Activated gamma-delta T cell (primary cell): ENCODE results near the gene SLC7A7.
A peak's percentile ranks its signal among the peaks of the same experiment; 100 is the strongest.
"Not testable (repeated sequence)": the region's sequence is repeated elsewhere in the genome, so short reads cannot be mapped to it uniquely, and the experiment has no call there.

Source experiments
- DNase-seq: peaks from one replicate; lab custom pipeline; 2025; lab: John Stamatoyannopoulos, UW

SLC7A7 gene

DNA sequence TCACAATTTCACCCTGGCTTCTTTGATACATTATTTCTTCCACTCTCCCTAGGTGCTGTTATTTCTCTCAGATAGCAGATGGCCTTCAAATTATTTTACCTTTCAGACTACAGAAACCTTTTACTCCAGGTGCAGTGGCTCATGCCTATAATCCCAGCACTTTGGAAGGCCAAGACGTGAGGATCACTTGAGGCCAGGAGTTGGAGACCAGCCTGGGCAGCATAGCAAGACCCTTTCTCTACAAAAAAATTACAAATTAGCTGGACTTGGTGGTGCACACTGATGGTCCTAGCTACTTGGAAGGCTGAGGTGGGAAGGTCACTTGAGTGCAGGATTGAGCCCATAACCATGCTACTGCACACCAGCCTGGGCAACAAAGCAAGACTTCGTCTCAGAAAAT is 23.1 kb downstream of the SLC7A7 start:
- no peak for DNase-seq

DNA sequence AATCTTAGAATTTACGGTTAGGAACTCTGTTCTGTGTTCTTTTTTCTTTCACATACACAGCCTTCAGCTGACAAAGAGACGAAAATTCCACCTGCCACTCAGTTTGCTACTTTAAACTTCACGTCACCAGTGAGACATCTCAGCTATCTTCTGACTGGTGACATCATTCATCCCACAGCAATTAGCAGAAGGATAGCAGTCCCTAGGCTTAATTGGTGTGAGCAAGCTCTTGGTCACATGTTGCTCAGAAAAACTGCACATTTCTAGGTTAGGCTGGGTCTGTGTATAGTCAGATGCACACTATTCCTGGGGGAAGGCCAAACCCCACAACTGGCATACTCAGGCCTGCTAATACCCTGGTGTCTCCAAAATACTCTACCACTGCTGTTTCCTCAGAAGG is 23.9 kb downstream of the SLC7A7 start:
- DNase-seq, result no peak

DNA sequence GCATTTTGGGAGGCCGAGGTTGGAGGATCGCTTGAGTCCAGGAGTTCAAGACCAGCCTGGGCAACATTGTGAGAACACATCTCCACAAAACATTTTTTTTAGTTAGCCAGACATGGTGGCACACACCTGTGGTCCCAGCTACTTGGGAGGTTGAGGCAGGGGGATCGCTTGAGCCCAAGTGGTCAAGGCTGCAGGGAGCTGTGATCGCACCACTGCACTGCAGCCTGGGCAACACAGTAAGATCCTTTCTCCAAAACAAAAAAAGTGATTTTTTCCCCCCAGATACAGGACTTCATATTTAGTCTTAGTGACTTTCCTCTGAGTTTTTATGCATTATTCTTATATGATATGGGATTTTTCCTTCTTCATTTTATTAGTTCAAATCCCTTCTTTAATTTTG is 28.6 kb downstream of the SLC7A7 start:
- no peak for DNase-seq

DNA sequence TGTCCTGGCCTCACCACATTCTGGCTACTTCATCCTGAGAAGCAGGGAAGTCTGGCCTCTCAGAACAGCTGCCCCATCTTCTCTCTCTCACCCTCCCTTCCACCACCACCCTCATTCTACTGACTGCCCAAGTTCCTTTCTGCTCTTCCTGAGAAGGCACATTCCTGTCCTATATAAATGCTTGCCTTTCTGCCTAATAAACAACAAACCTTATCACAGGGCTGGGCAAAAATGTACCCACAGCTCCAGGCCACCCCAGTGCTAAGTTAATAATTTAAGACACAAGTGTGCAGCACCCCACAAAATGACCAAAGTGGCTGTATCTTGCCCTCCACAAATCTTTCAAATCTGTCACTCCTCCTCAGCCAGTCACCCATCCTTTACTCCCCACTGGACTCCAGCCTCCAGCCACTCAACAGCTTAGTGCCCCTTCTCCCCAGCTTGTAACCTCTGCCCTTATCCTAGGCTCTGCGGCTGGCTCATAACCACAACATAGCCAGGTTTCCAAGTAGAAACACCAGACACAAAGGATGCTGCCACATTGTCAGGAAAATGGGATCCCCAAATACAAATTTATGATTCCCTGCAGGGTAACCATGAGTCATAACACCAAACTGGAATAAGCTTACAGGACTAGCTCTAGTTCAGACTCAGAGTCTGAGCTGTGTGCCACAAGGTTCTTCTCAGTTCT is 33.8 kb downstream of the SLC7A7 start:
- no peak for DNase-seq

DNA sequence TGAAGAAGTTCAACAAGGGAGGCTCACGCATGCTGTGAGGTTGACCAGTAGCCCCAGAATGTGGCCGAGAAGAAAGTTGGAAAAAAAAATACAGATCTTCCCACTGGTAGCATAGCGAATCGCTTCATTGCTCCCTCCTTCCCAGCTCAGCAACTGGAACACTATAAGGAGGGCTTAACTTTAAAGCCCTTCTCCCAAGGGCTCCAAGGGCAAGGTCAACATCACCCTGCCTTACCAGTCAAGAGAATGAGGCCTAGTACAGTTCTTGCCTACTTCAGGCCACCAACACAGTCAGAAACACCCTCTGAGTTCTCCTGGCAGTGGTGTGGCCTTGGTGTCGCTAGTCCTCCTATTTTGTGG is 34.3 kb downstream of the SLC7A7 start:
- no peak for DNase-seq

DNA sequence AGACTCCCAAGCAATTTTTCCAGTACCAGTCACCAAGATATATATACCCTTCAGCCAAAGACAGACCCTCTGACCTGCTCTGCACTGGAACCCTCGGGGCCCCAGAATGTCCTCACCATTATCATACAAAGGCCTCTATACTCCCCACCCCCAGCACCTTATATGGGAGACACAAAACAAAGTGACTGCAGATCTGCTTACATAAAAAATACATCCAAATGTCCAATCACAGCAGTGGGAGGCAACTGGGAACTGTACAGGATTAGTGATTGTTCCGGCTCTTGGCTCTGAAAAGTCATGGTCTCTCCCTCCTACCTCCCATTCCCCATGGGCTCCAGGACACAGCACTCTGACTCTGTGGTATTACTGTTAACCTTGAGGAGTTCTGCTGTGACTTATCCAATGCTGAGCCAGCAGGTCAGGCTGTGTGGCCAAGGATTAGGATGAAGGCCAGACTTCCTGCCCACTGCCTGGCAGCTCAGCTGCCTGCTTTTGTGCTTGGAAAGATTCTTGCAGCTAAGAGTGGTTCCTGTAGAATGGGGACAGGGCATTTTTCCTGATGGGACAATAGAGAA is 35.0 kb downstream of the SLC7A7 start:
- no peak for DNase-seq

DNA sequence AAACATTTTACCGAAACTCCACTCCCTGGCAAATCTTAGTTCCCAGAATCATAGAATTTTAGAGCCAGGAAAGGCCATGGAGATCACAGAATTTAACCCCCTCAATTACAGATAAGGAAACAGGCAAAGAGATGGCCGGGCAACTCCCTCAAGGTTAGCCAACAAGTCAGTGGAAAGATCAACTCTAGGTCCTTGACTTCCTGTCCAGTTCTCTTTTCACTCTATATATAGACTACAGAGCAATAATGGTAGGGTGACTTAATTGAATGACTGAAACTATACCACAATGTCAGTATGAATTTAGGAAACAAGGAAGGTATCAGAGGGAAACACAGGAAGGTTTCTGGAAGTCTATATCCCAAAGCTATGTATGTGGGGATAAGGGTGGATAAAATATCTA is 37.2 kb downstream of the SLC7A7 start:
- DNase-seq, result no peak

DNA sequence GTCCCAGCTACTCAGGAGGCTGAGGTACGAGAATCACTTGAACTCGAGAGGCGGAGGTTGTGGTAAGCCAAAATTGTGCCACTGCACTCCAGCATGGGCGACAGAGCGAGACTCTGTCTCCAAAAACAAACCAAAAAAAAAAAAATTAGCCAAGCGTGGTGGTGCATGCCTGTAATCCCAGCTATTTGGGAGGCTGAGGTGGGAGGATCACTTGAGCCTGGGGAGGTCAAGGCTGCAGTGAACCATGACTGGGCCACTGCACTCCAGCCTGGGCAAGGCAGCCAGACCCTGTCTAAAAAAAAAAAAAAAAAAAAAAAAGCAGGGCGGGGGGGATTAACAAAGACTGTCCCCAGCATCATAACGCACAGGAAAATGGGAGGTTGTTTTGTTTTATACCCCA is 38.4 kb downstream of the SLC7A7 start:
- DNase-seq, result not testable (repeated sequence)

DNA sequence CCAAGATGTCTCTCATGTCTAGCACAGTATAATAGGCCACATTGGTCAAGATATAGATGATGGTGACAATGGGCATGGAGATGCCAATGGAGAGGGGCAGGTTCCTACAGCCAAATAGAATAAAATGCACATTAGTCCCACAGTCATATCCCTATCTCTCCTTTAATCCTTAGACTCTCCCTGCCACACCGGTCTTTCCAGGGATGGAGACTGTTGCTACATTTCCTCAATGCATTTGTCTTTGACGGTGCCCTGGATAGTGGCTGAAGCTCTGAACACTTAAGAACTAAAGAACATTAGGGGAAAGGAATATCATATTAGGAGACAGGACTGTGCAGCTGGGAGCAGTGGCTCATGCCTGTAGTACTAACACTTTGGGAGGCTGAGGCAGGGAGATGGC is 39.0 kb downstream of the SLC7A7 start:
- no peak for DNase-seq

DNA sequence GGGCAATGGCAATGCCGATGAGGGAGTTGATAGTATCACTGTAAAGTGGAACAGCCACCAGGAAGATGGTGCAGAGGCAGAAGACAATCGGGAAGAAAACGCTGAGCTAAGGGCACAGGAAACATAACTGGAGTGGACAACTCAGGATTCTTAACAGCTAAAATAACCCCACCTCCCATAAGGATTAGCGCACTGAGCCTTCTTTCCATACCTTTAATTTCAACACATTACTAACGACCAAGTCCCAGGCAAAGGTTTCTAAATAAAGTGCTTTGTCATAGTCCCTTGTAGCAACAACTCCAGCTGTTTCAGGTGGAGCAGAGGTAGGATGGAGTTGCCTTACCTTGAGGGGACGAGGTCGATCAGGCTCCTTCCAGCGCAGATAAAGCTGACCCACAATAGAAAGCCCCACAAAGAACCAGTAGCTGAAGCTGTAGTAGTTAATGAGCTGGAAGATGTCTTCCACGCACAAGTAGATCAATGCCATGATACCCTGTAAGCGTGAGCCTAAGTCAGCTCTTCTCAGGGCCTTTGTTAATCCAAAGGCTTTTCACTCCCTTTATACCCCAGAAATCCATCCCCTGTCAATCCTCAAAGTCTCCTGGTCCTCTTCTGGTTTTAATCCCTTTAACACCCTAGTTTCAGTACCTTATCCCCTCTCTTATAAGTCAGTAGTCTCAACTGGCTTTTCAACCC is 41.1 kb downstream of the SLC7A7 start:
- DNase-seq, result no peak

DNA sequence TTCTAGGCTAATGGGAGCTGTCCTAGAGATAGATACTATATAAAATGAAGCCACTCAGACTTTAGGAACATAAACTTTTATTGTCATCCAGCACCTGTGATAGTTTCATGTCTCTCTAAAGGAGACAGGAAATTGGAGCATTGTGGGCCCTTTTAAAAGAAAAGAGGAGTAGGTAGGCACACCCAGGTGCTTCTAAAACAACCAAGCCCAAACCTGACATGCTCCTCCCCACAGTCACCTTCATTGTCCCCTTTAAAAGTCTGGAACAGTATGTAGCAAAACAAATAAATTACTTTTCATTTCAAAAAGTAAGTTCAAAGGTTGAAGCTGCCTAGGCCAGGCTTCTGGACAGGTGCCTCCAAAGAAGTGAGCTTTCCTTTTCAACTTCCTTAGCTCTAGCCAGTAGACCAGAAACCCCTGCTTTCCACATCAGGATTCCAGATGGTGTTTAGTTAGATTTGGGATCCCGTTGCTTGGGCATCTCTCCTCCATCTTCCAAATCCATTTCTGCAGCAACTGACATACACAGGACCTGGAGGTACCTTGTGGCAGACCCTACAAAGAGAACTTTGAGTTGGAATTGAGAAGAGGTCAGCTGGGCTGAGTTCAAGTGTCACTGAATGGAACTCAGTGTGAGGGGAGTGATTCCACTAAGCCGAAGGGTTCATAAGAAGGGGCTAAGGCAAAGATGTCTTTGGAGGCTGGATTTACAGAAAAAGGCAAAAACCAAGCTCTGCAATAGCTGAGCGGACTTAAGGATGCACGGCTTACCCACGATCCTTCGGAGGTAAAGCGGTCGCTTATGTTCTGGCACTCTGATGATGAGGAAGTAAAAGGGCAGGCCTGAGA is 41.8 kb downstream of the SLC7A7 start:
- DNase-seq, result no peak

DNA sequence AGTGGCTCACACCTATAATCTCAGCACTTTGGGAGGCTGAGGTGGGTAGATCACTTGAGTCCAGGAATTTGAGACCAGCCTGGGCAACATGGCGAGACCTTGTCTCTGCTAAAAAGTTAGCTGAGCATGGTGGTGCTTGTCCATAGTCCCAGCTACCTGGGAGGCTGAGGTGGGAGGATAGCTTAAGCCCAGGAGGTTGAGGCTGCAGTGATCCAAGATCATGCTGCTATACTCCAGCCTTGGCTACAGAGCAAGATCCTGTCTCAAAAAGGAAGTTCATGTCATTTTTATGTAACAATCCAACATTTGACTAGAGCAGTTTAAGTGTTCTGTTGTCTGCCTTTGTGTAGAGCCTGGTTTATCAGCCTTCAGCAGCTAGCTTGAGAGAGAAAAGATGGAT is 42.5 kb downstream of the SLC7A7 start:
- no peak for DNase-seq

DNA sequence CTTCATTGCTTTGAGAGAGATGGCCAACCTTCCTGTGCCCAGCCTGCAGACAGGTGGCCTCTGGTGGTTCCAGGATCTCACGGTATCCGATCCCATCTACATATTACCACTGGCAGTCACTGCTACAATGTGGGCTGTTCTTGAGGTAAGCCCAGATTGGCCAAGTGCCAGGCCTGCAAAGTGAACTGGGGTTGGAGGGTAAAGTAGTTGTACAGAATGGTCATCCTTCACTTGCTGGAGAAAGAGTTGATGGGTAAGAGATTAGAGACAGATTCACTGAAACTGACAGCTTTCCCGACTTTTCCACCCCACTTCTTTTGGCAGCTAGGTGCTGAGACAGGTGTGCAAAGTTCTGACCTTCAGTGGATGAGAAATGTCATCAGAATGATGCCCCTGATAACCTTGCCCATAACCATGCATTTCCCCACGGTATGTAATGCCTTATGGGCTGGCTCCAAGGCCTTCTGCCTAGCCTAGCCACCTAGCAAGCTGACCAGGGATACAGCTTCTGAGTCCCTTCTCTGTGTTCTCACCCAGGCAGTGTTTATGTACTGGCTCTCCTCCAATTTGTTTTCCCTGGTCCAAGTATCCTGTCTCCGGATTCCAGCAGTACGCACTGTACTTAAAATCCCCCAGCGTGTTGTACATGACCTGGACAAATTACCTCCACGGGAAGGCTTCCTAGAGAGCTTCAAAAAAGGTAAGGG is 44.6 kb downstream of the SLC7A7 start:
- no peak for DNase-seq

DNA sequence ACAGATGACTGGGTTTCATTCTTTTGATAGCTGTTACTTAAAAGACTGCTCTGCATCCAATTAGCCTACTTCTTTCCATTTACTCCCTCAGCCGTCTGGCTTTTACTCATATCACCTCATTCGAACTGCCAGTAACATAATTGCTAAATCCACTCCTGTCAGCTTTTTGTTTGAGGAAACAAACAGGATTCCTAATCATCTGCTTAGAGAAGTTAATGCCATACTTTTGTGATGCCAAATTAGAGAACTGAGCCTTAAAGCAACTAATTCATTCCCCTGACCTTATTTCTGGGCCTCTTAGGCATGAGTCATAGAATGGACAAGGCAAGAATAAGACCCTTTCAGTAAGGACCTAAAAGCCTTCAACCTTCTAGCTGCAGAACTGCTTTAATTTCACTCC is 45.9 kb downstream of the SLC7A7 start:
- DNase-seq, result no peak

DNA sequence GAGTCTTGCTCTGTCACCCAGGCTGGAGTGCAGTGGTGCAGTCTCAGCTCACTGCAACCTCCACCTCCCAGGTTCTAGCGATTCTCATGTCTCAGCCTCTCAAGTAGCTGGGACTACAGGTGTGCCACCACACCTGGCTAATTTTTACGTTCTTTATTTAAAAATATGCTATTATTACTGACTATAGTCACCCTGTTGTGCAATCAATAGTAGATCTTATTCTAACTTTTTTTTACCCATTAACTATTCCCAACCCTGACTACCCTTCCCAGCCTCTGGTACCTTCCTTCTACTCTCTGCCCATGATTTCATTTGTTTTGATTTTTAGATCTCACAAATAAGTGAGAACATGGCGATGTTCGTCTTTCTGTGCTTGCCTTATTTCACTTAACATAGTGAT is 46.3 kb downstream of the SLC7A7 start:
- no peak for DNase-seq

DNA sequence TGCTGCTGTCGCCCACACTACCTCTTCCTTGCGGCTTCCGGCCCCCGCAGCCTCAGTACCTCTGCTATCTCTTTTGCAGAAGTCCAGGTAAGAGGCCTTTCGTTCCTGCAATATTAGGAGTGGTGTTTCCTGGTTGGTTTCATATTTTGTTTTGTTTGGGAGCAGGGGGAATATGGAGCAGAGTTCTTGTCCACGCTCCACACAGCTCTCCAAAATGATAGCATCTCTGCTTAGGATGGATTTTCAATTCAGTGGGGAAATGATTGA is 48.0 kb downstream of the SLC7A7 start:
- no peak for DNase-seq

DNA sequence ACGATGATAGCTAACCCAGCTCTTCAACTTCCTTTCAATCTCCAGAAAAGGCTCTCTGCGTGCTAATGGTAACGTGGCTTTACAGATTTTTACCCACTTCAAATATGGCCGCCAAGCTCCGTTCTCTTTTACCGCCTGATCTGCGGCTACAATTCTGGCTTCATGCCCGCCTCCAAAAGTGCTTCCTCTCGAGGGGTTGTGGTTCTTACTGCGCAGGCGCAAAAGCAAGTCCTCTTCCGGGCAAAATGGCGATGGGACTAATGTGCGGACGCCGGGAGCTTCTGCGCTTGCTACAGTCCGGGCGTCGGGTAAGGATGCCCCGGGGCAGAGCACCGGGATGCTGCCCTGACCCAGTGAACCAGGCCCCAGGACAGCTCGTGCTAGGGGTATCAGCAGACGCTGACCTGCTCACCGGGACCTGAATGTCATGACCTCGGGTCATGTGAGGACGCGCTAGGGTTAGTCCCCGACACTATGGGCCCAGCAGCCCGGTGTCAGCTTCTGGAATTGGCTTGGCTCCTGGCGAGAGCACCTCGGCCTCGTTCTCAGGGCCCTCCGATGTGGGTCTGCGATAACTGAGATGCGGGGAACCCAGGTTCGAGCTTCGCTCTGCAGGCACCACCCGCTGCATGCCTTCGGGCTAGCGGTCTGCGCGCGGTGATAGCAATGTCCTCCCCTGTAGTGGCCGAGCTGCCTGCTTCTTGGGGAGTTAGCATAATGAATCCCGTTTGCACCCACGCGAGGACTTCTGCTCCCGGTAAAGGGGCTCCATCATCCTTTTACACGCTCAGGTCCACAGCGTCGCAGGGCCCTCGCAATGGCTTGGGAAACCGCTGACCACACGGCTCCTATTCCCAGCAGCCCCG is 48.5 kb downstream of the SLC7A7 start, which contains the start of gene OXA1L:
Gene OXA1L, plus strand, starts transcription at position 232 of the 866 bp plus-strand sequence. Its CDS starts 14 bp downstream, at position 246.
- DNase-seq, result peak; percentile 19

DNA sequence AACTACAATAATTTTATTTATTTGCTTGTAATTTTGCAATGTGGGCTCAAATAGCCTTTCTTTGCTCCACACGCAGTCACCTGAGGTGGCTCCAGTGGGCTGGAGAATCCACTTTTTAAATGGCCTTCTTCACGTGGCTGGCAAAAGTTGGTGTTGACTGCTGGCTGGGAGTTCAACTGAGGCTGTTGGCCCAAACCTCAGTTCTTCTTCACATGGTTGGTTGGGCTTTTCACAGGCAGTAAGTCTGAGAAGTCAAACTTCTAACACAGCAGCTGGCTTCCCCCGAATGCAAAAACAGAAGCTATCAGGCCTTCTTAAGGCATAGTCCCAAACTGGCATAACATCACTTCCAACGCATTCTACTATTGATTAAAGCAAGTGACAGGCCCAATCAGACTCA is 50.9 kb downstream of the SLC7A7 start:
- no peak for DNase-seq

DNA sequence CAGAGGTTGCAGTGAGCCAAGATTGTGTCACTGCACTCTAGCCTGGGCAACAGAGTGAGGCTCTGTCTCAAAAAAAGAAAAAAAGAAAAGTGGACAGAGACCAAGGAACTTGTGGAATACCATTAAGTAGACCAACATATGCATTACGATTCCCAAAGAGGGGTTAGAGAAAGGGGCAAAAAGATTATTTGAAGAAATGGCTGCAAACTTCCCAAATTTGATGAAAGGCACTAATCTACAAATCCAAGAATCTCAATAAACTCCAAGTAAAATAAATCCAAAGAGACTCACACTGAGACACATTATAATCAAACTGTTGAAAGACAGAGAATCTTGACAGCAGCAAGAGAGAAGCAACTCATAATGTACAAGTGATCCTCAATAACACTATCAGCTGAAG is 53.5 kb downstream of the SLC7A7 start:
- no peak for DNase-seq

DNA sequence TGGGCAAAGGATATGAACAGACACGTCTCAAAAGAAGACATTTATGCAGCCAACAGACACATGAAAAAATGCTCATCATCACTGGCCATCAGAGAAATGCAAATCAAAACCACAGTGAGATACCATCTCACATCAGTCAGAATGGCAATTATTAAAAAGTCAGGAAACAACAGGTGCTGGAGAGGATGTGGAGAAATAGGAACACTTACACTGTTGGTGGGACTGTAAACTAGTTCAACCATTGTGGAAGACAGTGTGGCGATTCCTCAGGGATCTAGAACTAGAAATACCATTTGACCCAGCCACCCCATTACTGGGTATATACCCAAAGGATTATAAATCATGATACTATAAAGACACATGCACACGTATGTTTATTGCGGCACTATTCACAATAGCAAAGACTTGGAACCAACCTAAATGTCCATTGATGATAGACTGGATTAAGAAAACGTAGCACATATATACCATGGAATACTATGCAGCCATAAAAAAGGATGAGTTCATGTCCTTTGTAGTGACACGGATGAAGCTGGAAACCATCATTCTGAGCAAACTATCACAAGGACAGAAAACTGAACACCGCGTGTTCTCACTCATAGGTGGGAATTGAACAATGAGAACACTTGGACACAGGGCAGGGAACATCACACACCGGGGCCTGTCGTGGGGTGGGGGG is 57.1 kb downstream of the SLC7A7 start:
- DNase-seq, result not testable (repeated sequence)

DNA sequence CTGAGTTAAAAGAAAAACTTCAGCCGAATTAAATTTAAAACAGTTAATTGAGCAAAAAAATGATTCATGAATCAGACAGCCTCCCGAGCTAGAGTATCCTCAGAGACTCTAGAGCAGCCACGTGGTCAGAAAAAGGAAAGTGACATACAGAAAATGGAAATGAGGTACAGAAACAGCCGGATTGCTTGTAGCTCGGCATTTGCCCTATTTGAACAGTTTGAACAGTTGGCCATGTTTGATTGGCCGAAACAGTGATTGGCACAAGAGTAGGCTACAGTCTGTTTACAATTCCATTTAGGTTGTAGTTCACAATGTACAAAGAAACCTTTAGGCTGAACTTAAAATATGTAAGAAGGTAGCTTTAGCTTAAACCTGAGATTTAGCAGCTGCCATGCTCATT is 61.6 kb downstream of the SLC7A7 start:
- DNase-seq, result no peak
